TTC549 (cell line): ENCODE data around the gene GSTK1.
"Not testable (repeated sequence)": the region's sequence is repeated elsewhere in the genome, so short reads cannot be mapped to it uniquely, and the experiment has no call there.

Experiments used
- FAIRE-seq: peaks from 2 replicates; lab custom pipeline; 2012; peaks lifted over from hg19 to GRCh38; lab: Jason Lieb, UNC

Gene GSTK1

DNA sequence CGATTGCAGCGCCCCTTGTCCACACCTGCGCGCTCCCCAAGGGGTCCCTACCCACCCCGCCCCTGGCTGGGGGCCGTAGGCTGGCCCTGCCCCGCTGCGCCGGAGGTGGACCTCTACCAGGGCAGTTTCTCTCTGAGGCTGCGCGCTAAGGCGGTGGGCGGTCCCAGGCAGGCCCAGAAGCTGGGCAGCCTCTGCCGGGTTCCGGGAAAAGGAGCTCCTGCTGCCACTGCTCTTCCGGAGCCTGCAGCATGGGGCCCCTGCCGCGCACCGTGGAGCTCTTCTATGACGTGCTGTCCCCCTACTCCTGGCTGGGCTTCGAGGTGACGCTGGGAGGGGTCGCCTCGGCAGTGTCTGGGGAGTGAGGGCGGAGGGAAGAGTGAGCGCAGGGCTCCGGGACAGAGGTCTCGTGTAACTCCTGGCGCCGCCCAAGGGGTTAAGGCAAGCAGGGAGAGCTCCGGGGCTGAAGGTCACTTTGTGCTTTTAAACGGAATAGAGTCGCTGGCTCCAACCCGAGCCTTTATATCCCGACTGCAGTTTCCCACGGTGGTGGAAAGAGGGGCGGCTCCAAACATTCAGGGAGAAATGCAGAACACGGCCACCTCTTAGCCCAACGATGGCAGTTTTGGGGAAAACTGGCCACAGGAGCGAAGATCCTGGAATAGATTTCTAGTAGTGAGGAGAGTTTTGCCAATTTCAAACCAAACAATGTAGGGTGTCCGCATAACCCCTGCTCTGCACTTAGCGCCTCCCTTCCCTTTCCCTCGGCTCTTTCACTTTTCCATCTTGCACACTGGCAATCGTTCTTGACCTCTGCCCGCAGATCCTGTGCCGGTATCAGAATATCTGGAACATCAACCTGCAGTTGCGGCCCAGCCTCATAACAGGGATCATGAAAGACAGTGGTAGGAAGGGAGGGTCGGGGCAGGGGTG, at the start of gene GSTK1:
Gene GSTK1, plus strand, starts transcription at position 176 of the 930 bp plus-strand sequence. Its CDS starts 73 bp downstream, at position 249.
- FAIRE-seq: no peak

DNA sequence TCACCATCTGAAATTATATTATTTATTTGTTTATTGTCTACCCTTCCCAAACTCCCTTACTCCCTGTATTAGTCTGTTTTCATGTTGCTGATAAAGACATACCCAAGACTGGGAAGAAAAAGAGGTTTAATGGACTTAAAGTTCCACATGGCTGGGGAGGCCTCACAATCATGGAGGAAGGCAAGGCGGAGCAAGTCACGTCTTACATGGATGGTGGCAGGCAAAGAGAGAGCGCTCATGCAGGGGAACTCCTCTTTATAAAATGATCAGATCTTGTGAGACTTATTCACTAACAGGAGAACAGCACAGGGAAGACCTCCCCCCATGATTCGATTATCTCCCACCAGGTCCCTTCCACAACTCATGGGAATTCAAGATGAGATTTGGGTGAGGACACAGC, 49.8 kb upstream of the GSTK1 start:
- FAIRE-seq: not testable (repeated sequence)

GRCh38 chr7:143214789-143215679, 48.2 kb upstream of the GSTK1 start:
- FAIRE-seq: peak; percentile 91

DNA sequence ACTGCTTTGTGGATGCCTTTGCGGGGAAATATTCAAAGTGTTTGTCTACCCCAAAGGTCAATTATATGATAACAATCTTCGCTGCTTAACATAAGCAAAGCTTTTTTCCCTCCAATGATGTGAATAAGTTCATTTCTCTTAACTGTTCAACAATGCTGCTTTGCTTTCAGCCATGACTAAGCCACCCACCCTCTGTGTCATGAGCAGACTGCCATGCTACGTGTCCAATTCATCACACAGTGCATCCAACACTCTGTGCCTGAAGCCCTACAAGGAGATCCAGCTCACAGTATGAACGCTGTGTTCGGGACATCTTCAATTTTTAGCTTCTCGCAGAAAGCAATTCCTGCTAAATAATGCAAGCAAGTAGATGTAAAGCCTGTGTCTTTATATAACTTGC, 47.1 kb upstream of the GSTK1 start:
- FAIRE-seq: no peak

GRCh38 chr7:143216686-143217085, 46.6 kb upstream of the GSTK1 start:
- FAIRE-seq: no peak

DNA sequence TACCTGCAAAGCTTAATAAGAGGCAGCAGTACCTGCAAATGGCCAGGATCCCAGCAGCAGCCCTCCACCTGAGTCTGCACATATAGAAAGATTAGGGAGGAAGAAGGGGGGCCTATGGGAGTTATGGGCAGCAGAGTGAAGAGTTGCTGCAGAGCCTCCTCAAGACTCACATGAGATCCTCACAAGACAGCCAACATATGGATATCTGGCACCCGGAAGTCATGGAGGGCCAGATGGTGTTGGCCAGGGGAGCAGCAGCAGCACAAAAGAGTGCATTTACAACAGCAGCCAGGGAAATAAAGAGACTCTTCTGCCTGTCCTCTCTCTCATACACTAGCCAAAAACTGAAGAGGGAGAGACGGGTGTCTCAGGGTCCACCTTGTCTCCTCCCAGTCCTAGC, 45.4 kb upstream of the GSTK1 start:
- no peak for FAIRE-seq

DNA sequence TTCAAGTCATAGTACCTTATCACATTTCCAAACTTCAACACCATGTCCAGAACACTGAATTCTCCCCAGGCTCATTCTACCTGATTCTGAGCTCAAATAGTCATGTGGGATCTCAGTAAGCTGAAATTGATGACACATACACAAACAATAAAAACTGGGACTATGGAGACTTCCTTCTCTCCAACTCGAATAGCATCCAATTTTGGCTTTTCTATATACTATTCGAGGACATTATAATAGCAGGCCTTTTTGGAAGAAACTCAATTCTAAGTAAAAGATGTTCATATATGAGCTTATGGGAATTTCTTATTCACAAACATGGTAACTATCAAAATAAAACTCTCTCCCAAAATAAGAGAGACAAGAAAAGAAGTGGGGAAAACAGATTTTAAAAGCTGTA, 42.0 kb upstream of the GSTK1 start:
- FAIRE-seq: no peak

GRCh38 chr7:143221737-143222136, 41.5 kb upstream of the GSTK1 start, which contains the start of gene TAS2R40:
Gene TAS2R40 (plus strand): TSS chr7:143222037. CDS start chr7:143222079, 42 bp downstream.
- no peak for FAIRE-seq

DNA sequence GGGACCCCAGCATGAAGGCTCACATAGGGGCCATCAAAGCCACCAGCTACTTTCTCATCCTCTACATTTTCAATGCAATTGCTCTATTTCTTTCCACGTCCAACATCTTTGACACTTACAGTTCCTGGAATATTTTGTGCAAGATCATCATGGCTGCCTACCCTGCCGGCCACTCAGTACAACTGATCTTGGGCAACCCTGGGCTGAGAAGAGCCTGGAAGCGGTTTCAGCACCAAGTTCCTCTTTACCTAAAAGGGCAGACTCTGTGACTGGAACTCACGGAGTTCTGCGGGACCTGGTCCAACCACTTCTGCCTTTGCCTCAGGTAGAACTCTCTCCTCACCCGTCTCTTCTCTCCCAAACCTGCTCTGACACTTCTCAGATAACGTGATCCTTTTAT, 40.5 kb upstream of the GSTK1 start:
- FAIRE-seq: no peak

DNA sequence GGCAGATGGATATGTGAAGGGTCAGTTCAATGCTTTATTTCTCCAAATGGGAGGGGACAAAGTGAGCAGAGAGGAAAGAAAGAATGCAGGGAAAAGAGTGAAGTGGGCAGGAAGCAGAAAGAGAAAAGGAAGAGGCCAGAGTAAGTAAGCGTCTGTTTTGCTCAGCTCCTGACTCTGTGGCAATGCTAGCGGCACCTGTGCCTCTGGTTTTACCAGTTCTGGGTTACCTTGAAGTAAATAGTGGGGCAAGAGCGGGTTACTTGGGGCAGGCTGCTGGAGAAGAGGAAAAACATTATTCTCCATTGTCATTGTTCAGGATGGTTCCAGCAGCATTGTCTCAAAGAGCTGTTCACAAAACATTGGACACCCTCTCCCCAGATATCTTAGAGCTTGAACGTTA, 39.5 kb upstream of the GSTK1 start:
- no peak for FAIRE-seq

DNA sequence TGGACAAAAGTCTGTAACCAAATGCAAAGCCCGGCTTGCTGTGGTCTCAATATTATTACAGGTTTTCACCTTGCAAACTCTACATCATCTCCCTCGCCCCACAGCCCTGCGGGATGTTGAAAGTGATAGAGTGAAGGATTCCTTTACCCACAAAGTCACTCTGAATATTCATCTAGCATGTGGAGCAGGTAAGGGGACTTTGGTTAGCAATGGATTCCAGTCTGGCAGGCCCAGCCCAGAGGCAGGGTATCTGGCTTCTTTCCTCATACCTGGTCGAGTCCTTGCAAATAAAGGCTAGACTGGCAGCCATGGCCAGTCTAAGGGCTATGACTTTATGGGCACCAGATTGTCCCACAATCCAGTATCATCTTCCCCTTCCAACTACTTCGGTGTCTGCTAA, 38.2 kb upstream of the GSTK1 start:
- FAIRE-seq: no peak

GRCh38 chr7:143227806-143228205, 35.4 kb upstream of the GSTK1 start:
- FAIRE-seq: no peak

DNA sequence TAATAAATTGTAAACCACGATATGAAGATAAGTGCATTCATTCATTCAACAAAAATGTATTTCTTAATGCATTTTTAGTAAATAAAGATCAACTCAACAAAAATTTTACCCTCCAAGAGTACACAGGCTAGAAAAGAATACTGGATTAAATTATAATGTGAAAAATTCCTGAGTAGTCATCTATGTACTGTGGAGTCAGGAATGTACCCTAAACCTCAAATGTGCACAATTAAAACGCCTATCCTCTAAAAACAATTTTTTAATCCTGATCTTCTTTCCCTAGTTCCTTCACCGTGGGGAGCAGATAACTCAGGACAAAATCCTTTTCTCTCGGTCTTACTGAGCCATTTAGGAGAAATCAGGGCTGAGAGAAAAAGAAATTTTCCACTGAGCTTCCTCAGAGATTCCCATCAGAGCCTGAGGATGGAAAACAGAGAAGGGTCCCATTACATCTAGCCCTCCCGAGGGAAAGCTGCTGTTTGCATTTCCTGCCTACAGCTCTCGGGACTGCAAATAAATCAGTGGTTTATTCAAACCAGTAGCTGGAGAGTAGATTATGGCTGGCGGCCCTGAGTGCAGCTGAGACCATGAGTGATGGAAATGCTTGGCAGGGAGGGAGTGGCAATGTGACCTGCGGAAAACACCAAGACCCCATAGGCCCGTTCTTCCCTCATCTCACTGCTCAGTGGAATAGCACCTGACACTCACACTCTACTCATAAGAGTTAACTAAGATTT, 34.0 kb upstream of the GSTK1 start:
- no peak for FAIRE-seq

DNA sequence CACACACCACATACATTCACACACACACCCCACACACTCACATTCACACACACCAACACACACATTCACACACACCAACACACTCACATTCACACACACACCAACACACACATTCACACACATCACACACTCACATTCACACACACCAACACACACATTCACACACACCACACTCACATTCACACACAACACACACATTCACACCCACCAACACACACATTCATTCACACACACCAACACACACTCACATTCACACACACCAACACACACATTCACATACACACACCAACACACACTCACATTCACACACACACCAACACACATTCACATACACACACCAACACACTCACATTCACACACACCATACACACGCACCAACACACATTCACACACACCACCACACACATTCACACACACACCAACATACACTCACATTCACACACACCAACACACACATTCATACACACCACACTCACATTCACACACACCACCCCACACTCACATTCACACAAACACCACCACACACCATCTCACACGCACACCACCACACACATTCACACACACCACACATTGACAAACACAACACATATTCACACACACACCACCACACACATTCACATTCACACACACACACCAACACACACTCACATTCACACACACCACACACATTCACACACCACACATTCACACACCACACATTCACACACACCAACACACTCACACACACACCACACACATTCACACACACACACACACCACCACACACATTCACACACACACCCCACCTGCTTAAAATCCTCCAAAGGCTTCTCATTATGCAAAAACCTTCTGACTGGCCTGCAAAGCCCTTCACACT, 32.4 kb upstream of the GSTK1 start:
- no peak for FAIRE-seq

GRCh38 chr7:143233816-143234532, 29.3 kb upstream of the GSTK1 start:
- no peak for FAIRE-seq

DNA sequence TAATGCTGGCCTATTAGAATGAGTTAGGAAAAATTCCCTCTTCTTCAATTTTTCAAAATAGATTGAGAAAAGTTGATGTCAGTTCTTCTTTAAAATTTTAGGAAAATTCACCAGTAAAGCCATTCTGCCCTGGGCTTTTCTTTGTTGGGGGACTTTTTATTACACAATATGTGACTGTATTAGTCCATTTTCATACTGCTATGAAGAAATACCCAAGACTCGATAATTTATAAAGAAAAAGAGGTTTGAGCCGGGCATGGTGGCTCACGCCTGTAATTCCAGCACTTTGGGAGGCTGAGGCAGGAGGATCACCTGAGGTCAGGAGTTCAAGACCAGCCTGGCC, 28.7 kb upstream of the GSTK1 start:
- no peak for FAIRE-seq

DNA sequence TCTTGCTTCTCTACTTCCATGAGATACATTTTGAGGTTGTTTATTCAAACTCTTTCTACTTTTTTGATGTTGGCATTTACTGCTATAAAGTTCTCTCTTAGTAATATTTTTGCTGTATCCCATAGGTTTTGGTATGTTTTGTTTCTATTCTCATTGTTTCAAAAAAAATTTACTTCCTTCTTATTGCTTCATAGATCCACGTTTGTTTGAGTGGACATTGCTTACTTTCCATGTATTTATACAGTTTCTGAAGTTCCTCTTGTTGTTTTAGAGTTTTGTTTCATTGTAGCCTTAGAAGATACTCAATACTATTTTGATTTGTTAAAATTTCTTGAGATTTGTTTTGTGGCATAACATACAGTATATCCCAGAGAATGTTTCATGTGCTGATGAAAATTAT, 27.7 kb upstream of the GSTK1 start:
- no peak for FAIRE-seq

GRCh38 chr7:143236408-143236990, 26.7 kb upstream of the GSTK1 start:
- no peak for FAIRE-seq

DNA sequence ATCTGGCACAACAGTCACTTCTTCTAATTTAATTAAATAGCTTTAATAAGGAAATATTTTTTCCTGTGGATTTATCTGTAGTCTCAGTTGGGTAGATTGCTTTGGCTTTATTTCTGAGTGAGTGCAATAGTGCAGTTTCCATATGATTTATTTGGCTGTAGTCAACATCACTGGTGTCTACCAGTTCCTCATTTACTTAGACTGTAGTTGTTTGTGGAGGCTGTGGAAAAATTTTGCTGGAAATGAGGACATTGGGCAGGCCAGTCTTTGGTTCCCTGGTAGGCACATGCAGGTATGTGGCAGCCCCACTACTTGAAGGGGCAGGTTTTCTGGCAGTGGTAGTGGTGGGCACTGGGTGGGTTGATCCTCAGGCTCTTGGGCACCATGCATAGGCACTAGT, 25.9 kb upstream of the GSTK1 start:
- FAIRE-seq: no peak

GRCh38 chr7:143238289-143238980, 24.8 kb upstream of the GSTK1 start:
- no peak for FAIRE-seq
